ENCODE measurements around the gene TASOR2. TPM values are rescaled to one million over a fixed set of nuclear protein-coding genes. Genes with fewer than 3 reads are reported as not detected.

Gene TASOR2
- polyA plus RNA-seq, 1 donor from 2014 or later: 28.6 TPM

- Histone ChIP-seq H3K79me2 (replicated peaks; ENCODE audit: insufficient read depth, low read length) (no peaks in the 10 kb centered on the region), H3K4me3 (ENCODE audit: low read length) (no peak overlapping the region), H3K9ac (ENCODE audit: low read length) (no peak overlapping the region), H3K9me2 (ENCODE audit: insufficient read depth, low read length) (no peaks in the 10 kb centered on the region), H4K20me1 (ENCODE audit: insufficient read depth) (no peaks in the 10 kb centered on the region), H3F3A (ENCODE audit: insufficient read depth, low read length, poor library complexity, severe bottlenecking) (no peaks in the 10 kb centered on the region), H2AFZ (ENCODE audit: low read depth, low read length) (no peak overlapping the region), H3K9me3 (ENCODE audit: low read length) (no peaks in the 10 kb centered on the region), H3K27me3 (ENCODE audit: insufficient read depth, low read depth, low read length) (peaks cover 20% of the 10 kb centered on the region), H3K36me3 (ENCODE audit: insufficient read depth, low read length) (no peaks in the 10 kb centered on the region), H3K4me2 (ENCODE audit: low read length) (no peak overlapping the region), H3K27ac (ENCODE audit: low read length) (no peak overlapping the region)
- TF ChIP-seq TAF1 (IDR thresholded peaks at IDR 0.05; ENCODE audit: low read depth) (no peak), REST (IDR thresholded peaks at IDR 0.05; ENCODE audit: borderline replicate concordance) (no peak), MXI1 (conservative IDR thresholded peaks at IDR 0.05; ENCODE audit: poor library complexity, severe bottlenecking) (no peak), RAD21 (conservative IDR thresholded peaks at IDR 0.05) (no peak), EP300 (conservative IDR thresholded peaks at IDR 0.05; ENCODE audit: poor library complexity, severe bottlenecking) (no peak), EZH2 (IDR thresholded peaks at IDR 0.05; ENCODE audit: borderline replicate concordance, insufficient read depth, low read length, poor library complexity, severe bottlenecking) (no peak), CTCF (IDR thresholded peaks at IDR 0.05; ENCODE audit: poor library complexity, severe bottlenecking) (no peak), SMC3 (conservative IDR thresholded peaks at IDR 0.05; ENCODE audit: poor library complexity) (no peak)
These were observed 16.2 kb upstream of the TASOR2 start for GRCh38 chr10:5668429-5668828.

GRCh38 chr10:5669604-5670003 is 15.0 kb upstream of the TASOR2 start:
- Histone ChIP-seq H4K20me1 (ENCODE audit: insufficient read depth) (no peaks in the 10 kb centered on the region), H3K4me3 (ENCODE audit: low read length) (no peak overlapping the region), H3K36me3 (ENCODE audit: insufficient read depth, low read length) (no peaks in the 10 kb centered on the region), H3K27ac (ENCODE audit: low read length) (no peak overlapping the region), H3K79me2 (replicated peaks; ENCODE audit: insufficient read depth, low read length) (no peaks in the 10 kb centered on the region), H3K9ac (ENCODE audit: low read length) (no peak overlapping the region), H3K27me3 (ENCODE audit: insufficient read depth, low read depth, low read length) (peaks cover 20% of the 10 kb centered on the region), H3K4me2 (ENCODE audit: low read length) (no peak overlapping the region), H3K9me3 (ENCODE audit: low read length) (no peaks in the 10 kb centered on the region), H2AFZ (ENCODE audit: low read depth, low read length) (no peak overlapping the region), H3F3A (ENCODE audit: insufficient read depth, low read length, poor library complexity, severe bottlenecking) (no peaks in the 10 kb centered on the region), H3K9me2 (ENCODE audit: insufficient read depth, low read length) (no peaks in the 10 kb centered on the region)
- TF ChIP-seq REST (IDR thresholded peaks at IDR 0.05; ENCODE audit: borderline replicate concordance) (no peak), MXI1 (conservative IDR thresholded peaks at IDR 0.05; ENCODE audit: poor library complexity, severe bottlenecking) (no peak), EZH2 (IDR thresholded peaks at IDR 0.05; ENCODE audit: borderline replicate concordance, insufficient read depth, low read length, poor library complexity, severe bottlenecking) (no peak), POLR2AphosphoS5 (IDR thresholded peaks at IDR 0.05) (no peak), EP300 (conservative IDR thresholded peaks at IDR 0.05; ENCODE audit: poor library complexity, severe bottlenecking) (no peak)
